GM19239 (cell line): Measurements from ENCODE around the gene HOXD8.
A peak's percentile ranks its signal among the peaks of the same experiment; 100 is the strongest.

ENCODE experiments used
- DNase-seq: peaks from one replicate; pipeline ENCODE4 v3.0.0; 2011; ENCODE audit warnings: low spot score; ENCODE audit not compliant: insufficient read length
- FAIRE-seq: peaks from 2 replicates; lab custom pipeline; 2011; peaks lifted over from hg19 to GRCh38; lab: Jason Lieb, UNC

HOXD8 gene

GRCh38 chr2:176126929-176127773 lies 2.4 kb upstream of the HOXD8 start:
- DNase-seq = no peak
- FAIRE-seq = peak; percentile 90

GRCh38 chr2:176127774-176128072 lies 1.8 kb upstream of the HOXD8 start:
- no peak for FAIRE-seq
- DNase-seq = no peak

DNA sequence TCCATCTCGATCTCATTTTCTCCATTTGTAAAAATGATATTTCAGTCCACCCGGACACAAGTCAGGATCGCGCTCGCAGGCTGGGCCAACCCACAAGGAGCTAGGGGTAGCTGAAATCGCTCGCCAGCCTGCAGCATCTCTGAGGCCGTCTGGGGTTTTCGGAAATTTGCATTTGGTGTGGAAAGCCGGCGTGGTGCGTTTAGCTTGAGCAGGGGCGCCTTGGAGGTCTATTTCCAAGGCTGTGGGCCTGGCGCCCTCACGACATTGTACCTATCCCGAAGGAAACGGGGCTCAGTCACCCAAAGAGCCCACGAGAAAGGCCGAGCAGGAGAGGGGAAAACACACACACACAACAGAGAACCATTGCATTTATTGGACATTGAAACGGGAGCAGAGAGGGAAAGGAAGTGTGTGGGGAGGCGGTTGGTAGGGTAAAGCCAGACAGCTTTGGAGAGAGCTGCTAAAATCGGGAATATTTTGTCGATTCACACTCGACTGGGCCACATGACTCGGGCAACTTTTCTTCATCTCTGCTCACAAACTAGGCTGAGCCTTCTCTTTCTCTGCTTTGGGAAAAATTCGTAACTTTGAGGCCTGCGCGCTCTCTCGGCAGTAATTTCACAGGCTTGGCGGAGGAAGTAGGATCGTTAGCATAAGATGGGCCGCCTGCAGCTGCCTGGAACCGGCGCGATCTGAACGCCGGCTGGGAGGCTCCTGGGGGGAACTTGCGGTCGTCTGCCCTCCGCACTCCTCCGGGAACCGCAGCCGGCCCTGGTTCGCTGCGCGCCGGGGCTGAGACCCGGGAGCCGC lies 1.1 kb upstream of the HOXD8 start:
- FAIRE-seq = no peak
- no peak for DNase-seq

DNA sequence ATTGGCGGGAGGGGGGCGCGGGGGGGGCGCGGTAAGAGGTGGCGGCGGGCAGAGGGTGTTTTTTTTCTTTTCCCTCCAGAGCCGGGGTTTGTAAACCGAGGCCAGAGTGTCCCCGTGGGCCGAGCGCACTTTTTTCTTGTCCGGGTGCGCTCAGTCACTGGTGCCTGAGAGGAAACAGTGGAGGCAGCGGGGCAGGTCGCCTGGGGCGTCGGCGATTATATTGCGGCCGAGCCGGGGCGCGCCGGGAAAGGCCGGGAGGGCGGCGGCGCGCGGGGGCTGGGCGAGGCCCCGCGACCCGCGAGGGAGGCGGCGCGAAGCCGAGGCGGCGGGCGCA lies 275 bp downstream of the HOXD8 start:
- no peak for FAIRE-seq
- no peak for DNase-seq

DNA sequence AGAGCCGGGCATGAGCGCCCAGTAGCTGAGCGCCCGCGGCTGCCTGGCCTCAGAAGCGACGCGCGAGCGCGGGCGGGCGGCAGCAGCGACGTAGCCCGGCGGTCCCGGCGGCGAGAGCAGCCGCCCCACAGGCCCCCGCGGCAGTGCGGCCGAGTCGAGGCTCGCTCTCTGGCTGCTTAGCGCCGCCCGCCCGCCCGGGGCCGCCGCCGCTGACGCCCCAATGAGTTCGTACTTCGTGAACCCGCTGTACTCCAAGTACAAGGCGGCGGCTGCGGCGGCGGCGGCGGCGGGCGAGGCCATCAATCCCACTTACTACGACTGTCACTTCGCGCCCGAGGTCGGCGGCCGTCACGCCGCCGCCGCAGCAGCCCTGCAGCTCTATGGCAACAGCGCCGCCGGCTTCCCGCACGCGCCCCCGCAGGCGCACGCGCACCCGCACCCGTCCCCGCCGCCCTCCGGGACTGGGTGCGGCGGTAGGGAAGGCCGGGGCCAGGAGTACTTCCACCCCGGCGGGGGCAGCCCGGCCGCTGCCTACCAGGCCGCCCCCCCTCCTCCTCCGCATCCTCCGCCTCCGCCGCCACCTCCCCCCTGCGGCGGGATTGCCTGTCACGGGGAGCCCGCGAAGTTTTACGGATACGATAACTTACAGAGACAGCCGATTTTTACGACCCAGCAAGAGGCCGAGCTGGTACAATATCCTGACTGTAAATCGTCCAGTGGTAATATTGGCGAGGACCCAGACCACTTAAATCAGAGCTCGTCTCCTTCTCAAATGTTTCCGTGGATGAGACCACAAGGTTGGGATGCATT lies 847 bp downstream of the HOXD8 start:
- FAIRE-seq (no peak), DNase-seq (no peak)

DNA sequence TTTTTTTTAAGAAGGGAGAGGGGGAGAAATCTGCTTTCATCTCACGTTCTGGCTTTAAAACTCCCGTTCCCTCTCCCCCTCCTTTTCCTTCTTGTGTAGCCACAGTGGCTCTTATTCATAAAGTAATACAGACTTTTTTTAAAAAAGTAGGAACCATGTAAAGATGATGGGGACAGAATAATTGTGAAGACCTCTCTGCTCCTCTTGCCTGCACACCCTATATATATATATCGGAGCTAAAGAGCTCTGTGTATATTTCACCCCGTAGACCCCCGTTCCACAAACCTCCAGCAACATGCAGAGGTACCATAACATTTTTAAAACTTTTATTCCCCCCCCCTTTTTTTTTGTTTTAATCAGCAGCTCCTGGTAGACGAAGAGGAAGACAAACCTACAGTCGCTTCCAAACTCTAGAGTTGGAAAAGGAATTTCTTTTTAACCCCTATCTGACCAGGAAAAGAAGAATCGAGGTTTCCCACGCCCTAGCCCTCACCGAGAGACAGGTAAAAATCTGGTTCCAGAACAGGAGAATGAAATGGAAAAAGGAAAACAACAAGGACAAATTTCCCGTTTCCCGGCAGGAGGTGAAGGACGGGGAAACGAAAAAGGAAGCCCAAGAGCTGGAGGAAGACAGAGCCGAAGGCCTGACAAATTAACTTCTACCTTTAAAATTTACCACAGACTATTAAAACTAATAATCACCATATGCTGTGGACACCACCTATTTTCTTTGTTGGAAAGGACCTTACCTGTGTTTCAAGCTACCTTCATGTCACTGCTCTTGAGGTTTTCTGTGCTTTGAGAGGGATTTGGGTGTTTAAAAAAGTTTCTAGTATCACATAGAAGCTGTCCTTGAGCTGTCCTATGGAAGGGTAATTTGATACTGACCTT lies 1.7 kb downstream of the HOXD8 start:
- FAIRE-seq (no peak), DNase-seq (no peak)

GRCh38 chr2:176131848-176132158 lies 2.3 kb downstream of the HOXD8 start:
- no peak for FAIRE-seq
- no peak for DNase-seq

DNA sequence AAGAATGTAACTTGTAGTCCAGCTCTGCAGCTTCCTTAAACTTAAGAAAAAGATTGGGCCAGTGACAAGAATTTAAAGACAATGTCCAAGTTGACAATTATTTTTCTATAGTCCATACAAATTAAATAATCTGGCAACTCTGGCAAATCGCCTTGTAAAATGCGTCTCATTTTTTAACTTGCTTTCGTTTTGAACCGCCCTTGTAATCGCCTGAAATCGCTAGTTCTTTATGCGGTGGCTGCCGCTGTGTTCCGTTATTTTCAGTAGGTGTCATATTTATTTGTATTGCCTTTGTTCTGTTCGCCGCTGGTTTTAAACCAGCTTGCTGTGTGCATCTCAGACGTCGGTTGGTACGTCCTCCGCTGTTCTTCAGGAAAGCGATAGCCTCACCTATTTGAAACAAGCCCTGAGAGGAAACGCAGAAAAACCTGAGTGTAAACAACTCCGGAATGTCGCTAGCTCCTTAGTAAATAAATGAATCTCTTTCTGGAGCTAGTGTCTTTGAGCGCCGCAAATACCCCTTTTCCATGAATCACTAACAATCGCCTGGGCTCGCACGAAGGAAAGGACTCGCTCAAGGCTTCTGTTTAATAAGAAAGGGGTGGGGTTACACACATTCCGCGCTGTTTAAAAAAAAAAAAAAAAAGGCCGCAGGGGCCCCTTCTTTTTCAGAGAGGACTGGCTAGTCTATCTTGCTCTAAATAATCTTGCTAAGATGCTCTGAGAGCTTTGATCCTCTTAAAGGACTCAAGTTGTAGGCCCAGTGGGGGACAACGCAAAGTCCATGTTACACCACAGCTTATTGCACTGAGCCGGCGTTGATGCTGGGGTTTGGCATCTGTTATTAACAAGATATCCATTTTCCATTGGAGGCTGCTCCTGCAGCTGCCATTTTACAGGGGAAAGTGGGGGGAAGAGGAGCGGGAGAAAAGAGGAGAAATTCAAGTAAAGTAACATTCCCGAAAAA lies 3.0 kb downstream of the HOXD8 start:
- DNase-seq (no peak), FAIRE-seq (peak; percentile 18)

DNA sequence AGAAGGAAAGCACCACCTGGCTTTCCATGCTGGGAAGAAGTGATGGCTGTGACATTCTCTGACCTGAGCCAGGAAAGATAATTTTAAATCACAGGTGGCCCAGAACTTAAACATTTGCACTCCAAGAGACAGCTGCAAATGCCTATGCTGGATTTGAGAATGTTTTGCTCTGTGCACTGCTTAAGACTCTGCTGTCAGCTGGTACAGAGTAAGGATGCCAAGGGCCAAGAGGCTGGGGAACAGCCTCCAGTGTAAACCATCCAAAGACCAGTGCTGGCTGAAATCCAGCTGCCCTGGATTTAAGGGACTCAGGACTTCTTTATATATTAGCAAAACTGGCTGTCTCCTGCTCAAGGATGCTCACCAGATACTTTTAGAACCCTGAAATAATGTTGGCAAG lies 3.9 kb downstream of the HOXD8 start:
- DNase-seq (no peak), FAIRE-seq (no peak)

GRCh38 chr2:176134035-176134434 lies 4.5 kb downstream of the HOXD8 start:
- no peak for FAIRE-seq

GRCh38 chr2:176135035-176135440 lies 5.5 kb downstream of the HOXD8 start:
- no peak for FAIRE-seq

More at GRCh38 chr2:176134035-176134434, 4.5 kb downstream of the HOXD8 start:
- no peak for DNase-seq

DNA sequence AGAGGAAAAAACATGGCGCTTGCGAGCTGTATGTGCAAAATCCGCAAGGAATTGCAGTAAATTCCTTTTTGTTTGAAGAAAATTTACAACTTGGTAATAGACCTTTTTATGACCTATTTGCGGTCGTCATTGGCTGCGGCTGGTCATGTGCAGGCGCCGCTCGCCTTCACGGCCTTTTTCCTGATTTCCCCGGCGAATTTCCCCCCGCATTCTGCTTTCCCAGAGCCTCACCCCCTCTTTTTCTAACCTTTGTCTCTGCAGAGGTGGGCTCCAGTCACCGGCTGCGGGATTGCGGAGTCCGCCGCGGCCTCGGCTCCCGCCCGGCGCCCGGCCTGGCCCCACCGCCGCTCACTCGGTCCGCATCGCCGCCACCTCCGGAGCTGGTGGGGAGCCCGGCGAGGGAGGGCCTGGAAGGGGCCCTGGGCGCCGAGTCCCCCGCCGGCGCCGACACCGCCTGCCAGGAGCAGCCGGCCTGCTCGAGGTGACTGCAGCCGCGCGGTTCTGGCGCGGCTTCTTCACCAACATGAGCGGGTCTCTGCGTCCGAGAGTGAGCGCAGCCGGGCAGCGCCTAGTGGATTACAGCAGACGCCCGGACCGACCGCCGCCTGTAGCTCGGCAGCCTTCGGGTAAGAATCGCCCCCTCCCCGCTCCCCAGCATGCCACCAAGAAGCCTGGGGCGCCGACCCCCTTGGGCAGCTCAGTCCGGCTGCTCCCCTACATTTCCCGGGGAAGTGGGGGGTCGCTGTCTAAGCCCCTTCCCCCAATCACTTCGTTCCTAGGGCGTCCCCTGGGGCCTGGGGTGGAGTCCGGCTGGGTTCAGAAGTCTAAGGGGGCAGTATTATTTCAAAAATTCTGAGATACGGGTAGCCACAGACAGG lies 7.1 kb downstream of the HOXD8 start:
- FAIRE-seq (no peak), DNase-seq (no peak)

More at GRCh38 chr2:176135035-176135440, 5.5 kb downstream of the HOXD8 start:
- DNase-seq = no peak

GRCh38 chr2:176137252-176137580 lies 7.7 kb downstream of the HOXD8 start:
- FAIRE-seq (no peak), DNase-seq (no peak)

GRCh38 chr2:176137906-176138305 lies 8.4 kb downstream of the HOXD8 start:
- FAIRE-seq (no peak), DNase-seq (no peak)

DNA sequence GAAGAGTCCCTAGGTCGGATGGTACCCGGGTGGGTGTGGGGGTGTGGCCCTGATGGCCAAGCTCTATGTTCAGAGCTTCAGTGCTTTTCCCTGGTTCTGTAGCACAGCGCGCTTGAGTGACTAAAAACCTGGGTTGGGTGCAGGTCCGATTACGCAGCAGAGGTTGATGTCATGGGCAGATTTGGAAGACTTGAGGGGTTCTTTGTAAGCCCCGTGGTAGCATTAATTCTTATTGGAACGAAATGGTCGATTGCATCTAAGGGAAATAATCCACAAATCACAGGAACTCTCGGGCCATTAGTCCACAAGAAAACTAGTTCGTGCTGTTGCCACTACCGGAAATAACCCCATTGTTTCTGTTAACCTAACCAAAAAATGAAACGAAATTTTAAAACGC lies 9.0 kb downstream of the HOXD8 start:
- no peak for DNase-seq
- no peak for FAIRE-seq

GRCh38 chr2:176138923-176139660 lies 9.6 kb downstream of the HOXD8 start:
- FAIRE-seq = no peak

GRCh38 chr2:176139661-176140512 lies 10.4 kb downstream of the HOXD8 start:
- FAIRE-seq (no peak), DNase-seq (no peak)

More at GRCh38 chr2:176138923-176139660, 9.6 kb downstream of the HOXD8 start:
- DNase-seq = no peak
